Gastroesophageal sphincter (tissue), 3 donors: ENCODE results near the gene MYO9A.

Source experiments
- EP300 ChIP-seq: sonication (generic); formaldehyde crosslinking; IDR thresholded peaks from one replicate; pipeline ENCODE4 v1.6.1; 2017; ENCODE audit warnings: antibody characterized with exemption, mild to moderate bottlenecking
- TF ChIP-seq, protein P1 (sequence below), 4 experiments: fragments of 200-600 bp in 2 of 4; fragments of 450-650 bp in 2 of 4; sonication (generic) in 1 of 4; IDR thresholded peaks; one replicate each; pipeline ENCODE4 v1.5.1; 2017 to 2019; ENCODE audit warnings: antibody characterized with exemption in 4 of 4, mild to moderate bottlenecking in 2 of 4, moderate library complexity in 2 of 4

DNA sequence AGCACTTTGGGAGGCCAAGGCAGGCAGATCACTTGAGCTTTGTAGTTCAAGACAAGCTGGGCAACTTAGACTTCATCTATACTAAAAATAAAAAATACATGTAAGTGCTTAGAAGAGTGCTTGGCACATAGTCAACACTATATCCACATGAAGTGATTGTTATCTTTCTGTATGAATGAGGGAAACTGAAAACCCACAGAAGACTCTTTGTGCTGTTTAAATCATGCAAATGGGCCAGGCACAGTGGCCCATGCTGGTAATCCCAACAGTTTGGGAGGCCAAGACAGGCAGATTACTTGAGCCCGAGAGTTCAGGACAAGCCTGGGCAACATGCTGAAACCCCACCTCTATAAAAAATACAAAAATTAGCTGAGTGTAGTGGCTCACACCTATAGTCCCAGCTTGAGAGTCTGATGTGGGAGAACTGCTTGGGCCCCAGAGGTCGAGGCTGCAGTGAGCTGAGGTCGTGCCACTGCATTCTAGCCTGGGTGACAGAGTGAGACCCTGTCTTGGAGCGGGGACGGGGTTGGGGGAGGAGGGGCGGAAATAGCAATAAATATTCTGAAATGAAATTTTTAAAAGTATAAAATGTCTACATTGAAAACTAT lies 177.9 kb downstream of the MYO9A start:
- TF ChIP-seq, protein P1, sequence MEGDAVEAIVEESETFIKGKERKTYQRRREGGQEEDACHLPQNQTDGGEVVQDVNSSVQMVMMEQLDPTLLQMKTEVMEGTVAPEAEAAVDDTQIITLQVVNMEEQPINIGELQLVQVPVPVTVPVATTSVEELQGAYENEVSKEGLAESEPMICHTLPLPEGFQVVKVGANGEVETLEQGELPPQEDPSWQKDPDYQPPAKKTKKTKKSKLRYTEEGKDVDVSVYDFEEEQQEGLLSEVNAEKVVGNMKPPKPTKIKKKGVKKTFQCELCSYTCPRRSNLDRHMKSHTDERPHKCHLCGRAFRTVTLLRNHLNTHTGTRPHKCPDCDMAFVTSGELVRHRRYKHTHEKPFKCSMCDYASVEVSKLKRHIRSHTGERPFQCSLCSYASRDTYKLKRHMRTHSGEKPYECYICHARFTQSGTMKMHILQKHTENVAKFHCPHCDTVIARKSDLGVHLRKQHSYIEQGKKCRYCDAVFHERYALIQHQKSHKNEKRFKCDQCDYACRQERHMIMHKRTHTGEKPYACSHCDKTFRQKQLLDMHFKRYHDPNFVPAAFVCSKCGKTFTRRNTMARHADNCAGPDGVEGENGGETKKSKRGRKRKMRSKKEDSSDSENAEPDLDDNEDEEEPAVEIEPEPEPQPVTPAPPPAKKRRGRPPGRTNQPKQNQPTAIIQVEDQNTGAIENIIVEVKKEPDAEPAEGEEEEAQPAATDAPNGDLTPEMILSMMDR (IDR thresholded peaks at IDR 0.05) = no peak
- TF ChIP-seq EP300 = no peak
